NCI-H1694 (cell line): ENCODE results near the gene JAG2.

Experiments
- DNase-seq: peaks from one replicate; lab custom pipeline; 2025; lab: John Stamatoyannopoulos, UW

The JAG2 gene

GRCh38 chr14:105168496-105168978 is at the start of gene JAG2:
JAG2 (minus strand) TSS chr14:105168776; CDS start chr14:105168420, 356 bp downstream.
- DNase-seq: peak; percentile 48

GRCh38 chr14:105217774-105218173 is 49.2 kb upstream of the JAG2 start:
- DNase-seq: no peak

DNA sequence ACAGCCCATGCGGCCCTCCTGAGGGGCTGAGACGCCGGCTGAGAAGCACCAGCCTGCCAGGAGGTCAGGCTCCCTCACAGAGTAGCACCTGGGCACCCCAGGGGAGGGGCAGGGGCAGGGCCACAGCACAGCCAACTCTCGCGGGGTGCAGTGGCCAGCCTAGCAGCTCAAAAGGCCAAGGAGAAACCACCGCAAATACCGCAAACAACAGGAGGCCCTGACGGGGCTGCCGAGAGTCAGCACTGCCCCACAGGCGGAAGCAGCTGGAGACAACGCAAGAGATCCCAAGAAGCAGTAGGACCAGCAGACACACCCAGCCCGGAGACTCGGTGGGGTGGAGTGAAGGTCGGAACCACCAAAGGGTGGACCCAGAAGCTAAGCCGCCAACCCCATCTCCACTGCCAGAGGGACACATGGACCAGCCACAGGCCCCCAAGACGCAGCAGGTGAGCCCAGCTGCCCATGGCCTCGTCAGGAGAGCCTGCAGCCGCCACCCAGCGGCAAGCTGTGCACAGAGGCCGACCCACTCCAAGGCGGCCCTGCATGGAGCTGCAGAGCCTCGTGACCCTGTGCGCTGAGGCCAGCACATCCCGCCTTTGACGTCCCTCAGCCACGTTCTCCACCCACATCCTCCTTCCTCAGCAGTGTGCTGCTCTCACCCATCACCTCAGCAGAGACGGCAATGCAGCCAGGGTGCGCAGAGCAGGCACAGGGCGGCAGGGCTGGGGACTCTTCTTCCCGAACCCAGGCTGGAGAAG is 48.1 kb upstream of the JAG2 start:
- no peak for DNase-seq

GRCh38 chr14:105215602-105216001 is 47.0 kb upstream of the JAG2 start:
- DNase-seq: no peak

GRCh38 chr14:105214324-105214915 is 45.8 kb upstream of the JAG2 start:
- no peak for DNase-seq

GRCh38 chr14:105213361-105213760 is 44.8 kb upstream of the JAG2 start:
- DNase-seq: peak; percentile 33

DNA sequence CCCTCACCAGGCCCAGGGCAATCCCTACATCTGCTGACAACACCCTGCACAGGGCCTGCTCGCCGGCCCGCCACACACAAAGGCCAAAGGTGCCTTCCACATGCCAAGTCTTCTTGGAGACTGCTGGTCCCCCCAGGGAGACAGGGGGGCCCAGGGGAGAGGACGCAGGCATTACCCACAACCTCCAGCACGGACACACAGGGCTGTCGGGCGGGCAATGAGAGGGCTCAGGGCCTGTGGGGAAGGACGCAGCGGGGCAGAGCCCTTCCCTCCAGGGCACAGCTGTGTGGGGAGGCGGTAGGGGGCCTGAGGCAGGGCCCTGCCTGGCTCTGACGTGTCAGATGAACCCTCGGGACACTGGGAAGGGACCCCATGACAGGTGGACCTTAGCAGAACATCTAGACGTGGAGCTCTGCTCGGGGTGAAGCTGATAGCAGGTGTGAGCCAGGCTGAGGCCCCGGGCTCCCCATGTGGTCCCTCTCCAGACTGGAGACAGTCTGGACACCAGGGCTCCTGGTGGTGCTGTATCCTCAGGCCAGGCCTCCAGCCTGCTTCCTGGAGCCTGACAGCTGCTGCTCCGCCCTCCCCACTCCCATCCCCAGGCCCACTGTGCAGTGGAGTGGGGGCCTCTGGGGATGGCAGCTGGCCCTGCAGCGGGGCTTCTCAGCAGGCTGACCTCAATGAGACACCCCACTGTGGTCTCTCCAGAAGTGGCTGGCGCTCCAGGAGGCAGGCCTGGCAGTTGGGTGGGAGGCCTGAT is 44.1 kb upstream of the JAG2 start:
- DNase-seq: no peak

GRCh38 chr14:105211758-105212089 is 43.1 kb upstream of the JAG2 start:
- no peak for DNase-seq

DNA sequence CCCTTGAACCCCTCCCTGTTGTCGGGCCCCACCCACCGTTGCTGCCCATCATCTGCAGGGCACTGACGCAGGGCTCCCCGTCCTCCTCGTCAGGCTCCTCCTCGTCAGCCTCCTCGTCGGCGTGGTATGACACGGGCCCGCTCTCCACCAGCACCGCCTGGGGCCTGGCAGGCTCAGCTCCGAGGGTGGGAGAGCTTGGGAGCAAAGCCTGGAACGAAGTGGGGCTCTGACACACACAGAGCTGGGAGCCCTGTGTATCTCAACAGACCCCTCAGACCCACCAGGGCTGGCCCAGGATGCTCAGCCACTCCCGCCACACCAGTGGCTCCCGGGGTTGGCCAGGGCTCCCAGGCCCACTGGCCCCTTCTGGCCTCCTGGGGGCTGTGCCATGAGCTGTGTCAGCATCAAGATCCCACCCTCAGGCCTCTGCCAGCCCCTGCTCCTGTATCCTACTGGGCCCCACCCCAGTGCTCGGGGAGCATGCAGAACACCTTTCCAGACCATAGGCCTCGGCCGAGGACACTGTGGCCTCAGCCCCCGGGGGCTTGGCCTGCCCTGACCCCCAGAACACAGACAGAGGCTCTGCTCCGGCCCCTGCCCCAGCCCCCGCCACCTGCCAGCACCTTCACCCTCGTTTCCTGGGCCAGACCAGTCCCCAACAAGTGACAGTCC is 42.6 kb upstream of the JAG2 start:
- DNase-seq: no peak

DNA sequence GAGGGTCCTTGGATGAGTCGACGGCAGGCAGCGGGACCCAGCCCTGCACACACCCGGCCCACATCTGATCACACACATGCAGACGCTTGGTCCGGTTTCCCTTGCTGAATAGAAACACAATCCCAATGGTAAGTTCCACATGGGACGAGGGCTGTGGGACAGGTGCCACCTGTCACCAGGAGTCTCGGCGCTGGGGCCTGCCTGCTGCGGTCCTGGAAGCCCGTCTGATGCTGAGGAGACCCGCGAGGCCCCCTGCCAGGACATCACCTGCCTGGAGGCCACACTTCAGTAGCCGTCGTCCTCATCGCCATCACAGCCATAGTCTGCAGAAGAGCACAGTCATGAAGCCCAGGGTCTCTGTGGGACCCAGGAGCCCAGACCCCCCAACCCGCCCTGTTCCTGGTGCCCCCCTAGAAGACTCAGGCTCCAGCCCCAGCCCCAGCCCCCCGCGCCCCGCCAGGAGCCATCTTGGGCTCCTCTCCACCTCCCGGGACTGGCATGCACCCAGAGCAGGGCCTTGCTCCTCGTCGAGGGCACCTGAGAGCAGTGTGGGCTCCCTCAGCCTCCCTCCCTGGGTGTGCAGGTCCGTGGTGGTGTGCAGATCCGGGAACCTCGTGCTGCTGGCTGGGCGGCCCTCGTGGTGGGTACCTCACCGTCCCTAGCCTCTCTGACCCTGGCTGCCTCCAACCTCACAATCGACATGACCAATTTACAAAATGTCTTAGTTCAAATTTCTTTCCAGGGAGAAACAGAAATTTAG is 41.9 kb upstream of the JAG2 start:
- no peak for DNase-seq

DNA sequence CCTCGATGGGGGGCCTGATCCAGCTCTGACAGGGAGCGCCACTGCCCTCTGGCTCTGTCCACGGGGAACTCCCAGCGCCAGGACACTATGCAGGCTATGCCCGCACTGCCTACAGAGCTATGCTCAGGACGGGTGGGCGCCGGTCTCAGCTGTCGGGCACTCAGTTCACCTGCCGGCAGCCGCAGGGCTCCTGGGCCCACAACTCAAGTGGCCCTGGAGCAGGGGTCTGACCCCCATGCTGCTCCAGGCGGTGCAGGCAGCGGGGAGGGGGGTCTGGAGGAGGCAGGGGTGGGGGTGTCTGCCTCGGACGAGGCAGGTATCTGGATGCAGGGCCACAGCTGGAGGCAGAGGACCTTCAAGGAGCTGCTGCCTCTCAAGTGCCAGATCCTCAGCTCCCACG is 41.1 kb upstream of the JAG2 start:
- DNase-seq: no peak

DNA sequence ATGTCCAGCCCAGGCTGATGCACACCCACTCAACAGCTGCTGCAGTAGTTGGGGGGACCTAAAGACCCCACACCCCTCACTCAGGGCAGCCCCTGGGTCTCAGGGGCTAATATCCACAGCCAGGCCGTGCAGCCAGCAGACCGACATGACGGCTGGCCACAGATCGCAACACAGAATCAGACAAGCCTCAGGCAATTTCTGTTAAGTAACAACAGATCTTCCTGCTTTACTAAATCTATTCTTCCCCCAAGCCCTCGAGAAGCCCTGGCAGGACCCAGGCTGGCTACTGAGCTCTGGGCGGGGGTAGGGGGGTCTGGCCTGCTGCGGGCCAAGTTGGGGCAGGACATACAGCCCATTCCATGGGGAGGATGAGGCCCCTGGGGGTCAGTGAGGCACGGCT is 40.5 kb upstream of the JAG2 start:
- no peak for DNase-seq

DNA sequence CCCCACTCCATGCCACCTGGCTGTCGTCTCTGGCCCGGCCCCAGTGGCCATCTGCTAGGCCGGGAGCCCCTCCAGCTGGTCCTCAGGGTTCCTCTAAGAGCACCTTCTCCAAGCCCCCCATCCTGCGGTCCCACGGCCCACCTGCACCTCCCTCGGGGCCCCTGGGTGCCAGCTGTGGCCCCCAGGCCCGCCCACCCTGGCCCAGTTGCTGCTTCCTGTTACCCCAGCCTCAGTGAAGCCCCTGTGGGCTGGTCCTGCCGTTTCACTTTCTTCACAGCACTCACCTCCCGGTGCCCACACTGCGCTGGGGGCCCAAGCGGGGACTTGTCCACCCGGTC is 40.1 kb upstream of the JAG2 start:
- no peak for DNase-seq

GRCh38 chr14:105207996-105208737 is 39.6 kb upstream of the JAG2 start:
- no peak for DNase-seq

GRCh38 chr14:105207460-105207901 is 38.9 kb upstream of the JAG2 start:
- no peak for DNase-seq

- no peak for DNase-seq
Observed at GRCh38 chr14:105206873-105207272, 38.3 kb upstream of the JAG2 start.

GRCh38 chr14:105205673-105206208 is 37.2 kb upstream of the JAG2 start:
- peak; percentile 49 for DNase-seq

DNA sequence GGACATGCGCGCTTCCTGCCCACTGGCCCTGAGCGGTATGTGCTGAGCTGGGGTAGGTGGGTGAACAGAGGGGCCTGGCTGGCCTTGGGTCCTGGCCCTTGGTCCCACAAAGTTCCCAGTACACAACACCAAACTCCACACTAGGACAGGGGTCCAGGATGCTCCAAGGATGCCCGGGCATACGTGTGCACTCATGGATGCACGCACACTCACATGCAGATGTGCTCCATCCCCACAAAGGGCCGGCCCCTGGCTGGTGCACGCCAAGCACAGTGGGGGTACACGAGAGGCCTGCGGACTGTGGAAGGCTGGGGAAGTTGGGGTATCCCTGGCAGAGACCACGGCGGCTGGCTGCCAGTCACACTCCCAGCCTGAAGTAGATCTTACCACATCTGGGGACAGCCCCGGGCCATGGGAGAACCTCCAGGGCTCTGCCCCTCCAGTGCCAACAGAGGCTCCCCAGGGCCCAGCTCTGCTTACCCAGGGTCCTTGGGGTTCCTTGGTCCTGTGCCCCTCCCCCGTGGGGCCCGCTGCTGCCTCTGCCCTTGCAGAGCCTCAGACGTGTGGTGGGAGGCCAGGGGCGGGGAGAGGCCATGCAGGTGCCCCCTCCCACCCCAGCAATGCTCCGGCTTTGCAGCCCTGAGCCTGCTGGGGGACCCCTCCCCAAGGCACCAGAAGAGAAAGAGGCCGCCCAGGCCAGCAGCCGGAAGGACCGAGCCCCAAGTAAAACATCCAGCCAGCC is 36.5 kb upstream of the JAG2 start:
- DNase-seq: no peak

- no peak for DNase-seq
Observed at GRCh38 chr14:105204206-105204930, 35.8 kb upstream of the JAG2 start.
